ENCODE measurements around the gene ATF2.
A peak's percentile ranks its signal among the peaks of the same experiment; 100 is the strongest.
"Not testable (repeated sequence)": the region's sequence is repeated elsewhere in the genome, so short reads cannot be mapped to it uniquely, and the experiment has no call there.

The ATF2 gene

DNA sequence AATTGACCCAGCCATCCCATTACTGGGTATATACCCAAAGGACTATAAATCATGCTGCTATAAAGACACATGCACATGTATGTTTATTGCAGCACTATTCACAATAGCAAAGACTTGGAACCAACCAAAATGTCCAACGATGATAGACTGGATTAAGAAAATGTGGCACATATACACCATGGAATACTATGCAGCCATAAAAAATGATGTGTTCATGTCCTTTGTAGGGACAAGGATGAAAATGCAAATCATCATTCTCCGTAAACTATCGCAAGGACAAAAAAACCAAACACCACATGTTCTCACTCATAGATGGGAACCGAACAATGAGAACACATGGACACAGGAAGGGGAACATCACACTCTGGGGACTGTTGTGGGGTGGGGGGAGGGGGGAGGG lies 83.9 kb downstream of the ATF2 start:
- DNase-seq (ENCODE audit: low read depth): not testable (repeated sequence)

DNA sequence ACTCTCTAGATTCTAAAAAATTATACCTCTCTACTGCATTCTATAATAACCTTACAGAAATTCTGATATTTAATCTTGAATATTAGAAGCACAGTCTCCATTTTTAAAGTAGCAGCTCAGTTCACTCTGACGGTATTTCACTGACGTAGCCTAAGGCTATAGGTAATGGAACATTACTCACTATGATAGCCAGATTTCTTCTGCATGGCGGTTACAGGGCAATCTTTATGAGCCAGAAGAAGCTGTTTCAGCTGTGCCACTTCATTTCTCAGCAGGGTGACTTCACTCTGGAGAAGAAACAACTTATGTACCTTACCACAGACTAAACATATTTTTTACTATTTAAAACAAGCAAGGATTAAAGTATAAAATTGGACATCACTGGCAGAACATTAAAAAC lies 87.5 kb downstream of the ATF2 start:
- no peak for DNase-seq (ENCODE audit: low read depth)

DNA sequence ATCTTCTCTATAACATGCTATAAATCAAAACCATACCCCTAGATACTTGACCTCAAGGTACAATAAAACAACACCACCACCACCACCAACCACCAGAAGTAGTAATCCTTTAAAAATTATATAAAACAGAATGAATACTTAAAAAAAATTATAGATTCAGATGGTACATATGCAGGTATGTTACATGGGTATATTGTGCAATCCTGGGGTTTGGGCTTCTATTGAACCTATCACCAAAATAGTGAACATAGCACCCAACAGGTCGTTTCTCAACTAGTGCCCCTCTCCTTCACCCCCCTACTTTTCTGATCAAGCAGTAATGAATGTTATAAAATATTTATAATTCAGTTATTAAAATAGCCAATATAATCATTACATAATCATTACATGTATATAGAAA lies 91.7 kb downstream of the ATF2 start:
- no peak for DNase-seq (ENCODE audit: low read depth)

DNA sequence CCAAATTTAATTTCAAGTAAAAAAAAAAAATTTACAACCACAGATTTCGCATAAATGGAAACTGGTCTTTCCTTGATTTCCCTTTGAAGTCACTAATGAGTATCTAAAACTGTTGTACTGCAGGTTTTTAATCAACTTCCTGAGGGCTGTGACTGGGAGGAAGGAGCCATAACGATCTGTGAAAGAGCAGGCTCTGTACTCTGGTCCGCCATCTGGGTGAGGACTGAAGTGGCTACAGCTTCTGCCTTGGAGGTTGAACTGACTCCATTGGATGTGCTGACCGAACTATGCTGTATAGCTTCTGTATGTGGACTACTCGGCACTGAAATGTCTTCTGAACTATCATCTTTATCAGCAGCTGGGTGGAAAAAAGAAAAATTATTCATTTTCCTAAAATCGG lies 93.5 kb downstream of the ATF2 start:
- DNase-seq (ENCODE audit: low read depth): no peak

DNA sequence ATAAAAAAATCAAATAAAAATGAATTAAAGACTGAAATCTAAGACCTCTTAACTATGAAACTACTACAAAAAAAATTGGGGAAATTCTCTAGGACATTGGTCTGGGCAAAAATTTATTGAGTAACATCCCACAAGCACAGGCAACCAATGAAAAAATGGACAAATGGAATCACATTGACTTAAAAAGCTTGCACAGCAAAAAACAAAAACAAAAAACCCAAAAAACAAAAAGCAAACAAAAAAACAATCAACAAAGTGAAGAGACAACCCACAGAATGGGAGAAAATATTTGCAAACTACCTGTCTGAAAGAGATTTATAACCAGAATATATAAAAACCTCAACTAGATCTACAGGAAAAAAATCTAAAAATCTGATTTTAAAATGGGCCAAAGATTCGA lies 99.5 kb downstream of the ATF2 start:
- DNase-seq (ENCODE audit: low read depth): no peak

DNA sequence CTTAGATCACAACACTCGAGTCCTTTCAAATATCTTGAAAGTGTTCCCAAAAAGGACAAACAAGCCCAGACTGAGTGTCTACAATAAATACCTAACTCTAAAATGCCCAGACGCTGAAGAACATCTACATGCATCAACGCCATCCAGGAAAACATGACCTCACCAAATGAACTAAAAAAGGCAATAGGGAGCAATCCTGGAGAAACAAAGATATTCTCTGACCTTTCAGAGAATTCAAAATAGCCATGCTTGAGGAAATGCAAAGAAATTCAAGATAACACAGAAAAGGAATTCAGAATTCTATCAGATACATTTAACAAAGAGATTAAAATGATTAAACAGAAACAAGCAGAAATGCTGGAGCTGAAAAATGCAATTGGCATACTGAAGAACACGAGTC lies 101.6 kb downstream of the ATF2 start:
- DNase-seq (ENCODE audit: low read depth): no peak

DNA sequence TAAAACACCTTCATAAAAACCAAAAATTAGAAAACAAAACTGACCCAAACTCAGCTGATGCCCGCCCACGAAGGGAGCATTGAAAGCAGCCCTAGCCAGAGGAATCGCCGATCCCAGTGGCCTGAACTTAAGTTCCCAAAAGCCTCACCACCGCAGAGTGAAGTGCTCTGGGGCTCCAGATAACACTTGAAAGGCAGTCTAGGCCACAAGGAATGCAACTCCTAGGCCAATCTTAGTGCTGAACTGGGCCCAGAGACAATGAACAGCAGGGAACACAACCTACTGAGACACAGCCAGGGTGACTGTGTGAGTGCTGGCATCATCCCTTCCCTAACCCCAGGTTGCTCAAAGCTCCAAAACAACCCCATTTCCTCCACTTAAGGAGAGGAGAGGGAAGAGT lies 103.2 kb downstream of the ATF2 start:
- DNase-seq (ENCODE audit: low read depth): no peak

DNA sequence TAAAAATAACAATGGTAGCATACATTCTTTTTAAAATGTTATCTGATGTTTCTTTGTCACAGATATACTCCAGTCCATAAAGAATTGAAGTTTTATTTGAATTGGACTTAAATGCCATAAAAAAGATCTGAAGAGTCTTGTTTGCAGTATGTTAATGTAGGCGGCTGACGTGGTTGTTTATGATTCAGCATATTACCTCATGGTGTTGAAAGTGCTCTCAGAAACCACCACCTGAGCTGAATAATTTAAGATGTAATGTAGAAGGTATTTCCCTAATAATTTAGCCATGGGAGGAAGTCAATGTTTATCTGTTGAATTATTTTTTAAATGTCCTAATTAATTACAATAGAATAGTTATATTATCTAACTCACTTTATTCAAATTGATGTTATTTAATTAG lies 104.3 kb downstream of the ATF2 start:
- no peak for DNase-seq (ENCODE audit: low read depth)

DNA sequence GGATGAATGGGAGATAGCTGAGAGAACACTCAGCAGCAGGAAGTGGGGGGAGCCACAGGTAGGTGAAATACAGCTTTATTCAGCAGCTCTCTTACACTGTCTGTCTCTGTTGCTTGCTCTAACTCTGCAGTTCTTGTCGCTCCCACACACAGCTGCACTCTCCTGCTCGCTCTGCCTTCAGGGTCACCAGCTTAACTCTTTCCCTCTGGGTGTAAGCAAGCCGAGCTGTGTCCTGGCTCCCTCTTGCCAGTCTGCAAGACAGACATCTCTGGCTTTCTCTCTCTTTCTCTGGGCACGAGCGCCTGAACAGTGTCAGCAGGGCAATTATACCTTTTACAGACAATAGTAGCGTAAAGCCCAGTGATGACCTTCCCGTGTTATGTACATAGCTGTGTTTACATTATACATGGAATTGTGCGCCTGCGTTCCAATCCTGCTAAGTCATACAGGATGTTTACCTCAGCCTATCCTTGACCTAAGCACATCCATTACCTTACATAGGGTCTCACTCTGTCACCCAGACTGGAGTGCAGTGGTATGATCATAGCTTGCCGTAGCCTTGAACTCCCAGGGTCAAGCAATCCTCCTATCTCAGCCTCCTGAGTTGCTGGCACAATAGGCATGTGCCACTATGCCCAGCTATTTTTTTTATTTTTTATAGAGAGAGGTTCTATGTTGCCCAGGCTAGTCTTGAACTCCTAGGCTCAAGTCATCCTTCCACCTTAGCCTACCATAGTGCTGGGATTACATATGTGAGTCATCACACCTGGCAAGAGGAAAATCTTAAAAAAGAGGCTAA lies 105.0 kb downstream of the ATF2 start:
- DNase-seq (ENCODE audit: low read depth): no peak

DNA sequence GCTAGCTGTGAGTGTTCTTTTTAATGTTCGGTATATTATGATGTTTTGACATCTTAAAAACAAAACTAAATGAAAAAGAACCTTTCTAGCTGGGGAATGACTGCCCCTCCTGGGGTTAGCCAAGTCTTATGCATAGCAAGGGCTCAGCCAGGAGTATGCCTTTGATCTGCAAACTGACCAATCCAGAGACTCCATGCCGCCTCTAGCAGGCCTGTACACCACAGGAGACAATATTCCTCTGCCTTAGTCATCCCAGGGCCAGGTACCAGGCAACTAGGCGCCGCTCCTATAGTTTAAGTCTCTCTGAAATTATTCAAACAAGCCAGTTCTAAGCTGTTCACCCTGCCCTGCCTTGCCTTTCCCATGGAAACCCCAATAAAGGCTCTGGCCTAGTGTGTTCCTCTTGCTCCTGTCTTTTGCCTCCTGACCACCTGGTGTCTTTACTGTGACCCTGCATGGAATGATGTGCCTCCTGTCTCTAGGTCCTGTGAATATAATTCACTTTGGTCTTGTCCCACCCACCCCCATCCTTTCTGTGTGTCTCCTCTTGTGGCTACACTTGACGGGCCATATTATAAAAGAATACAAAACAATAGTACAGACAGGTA lies 110.8 kb downstream of the ATF2 start:
- no peak for DNase-seq (ENCODE audit: low read depth)

DNA sequence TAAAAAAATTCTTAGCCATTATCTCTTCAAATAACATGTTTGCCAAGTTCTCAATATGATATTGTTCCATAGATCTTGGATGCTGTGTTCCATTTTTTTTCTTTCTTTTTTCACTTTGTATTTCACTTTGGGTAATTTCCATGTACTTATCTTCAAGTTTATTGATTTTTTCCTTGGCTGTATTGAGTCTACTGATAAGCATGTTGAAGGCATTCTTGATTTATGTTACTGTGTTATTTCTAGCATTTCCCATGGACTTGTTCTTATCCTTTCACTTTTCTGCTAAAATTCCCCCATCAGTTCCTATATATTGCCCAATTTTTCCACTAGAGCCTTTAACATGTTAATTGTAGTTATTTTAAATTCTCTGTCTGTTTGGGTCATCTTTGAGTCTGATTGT lies 112.0 kb downstream of the ATF2 start:
- no peak for DNase-seq (ENCODE audit: low read depth)

DNA sequence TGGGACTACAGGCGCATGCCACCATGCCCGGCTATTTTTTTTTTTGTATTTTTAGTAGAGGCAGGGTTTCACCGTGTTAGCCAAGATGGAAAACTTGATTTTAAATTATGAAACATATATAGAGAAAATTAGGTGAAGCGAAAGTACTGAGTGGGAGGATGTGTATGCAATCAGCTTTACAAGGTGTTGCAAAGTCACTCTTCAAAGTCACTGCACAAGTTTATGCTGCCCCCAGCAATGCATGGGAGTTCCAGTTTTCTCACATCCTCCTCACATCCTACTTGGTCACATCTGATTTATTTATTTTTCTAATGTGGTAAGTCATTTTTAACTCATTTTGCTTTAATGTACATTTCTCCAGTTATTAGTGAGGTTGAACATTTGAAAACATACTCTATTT lies 113.7 kb downstream of the ATF2 start:
- DNase-seq (ENCODE audit: low read depth): no peak

DNA sequence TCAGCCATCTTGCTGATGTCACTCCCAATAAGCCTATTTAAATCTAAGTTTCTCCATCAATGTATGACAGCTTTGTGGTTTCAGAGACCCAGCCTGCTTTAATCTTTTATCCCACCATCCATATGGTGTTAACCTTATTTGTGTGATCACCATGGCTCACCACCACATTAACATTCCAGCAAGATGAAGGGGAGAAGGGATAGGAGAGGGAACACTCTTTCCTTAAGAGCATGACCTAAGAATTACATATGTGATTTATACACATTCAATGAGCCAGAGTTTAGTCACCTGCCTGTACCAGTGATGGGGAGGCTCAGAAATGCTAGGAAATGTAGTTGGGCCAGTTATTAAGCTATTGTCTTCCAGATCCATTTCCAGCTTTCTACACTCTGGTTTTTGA lies 118.3 kb downstream of the ATF2 start:
- DNase-seq (ENCODE audit: low read depth): no peak

DNA sequence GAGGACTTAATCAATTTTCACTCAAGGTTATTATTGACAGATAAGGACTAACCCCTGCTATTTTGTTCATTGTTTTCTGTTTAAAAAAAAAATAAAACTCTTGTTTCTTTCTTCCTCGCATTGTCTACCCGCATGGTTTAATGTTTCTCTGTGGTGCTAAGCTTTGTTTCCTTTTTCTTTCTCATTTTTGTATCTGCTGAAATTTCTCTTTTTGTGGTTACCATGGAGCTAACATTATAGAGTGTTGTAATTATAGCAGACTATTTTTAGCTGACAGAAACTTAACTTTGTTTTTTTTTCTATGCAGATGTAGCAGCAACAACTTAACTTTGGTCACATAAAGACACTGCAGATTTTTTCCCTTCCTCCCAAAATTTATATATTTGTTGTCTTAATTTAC lies 119.7 kb downstream of the ATF2 start:
- DNase-seq (ENCODE audit: low read depth): no peak

DNA sequence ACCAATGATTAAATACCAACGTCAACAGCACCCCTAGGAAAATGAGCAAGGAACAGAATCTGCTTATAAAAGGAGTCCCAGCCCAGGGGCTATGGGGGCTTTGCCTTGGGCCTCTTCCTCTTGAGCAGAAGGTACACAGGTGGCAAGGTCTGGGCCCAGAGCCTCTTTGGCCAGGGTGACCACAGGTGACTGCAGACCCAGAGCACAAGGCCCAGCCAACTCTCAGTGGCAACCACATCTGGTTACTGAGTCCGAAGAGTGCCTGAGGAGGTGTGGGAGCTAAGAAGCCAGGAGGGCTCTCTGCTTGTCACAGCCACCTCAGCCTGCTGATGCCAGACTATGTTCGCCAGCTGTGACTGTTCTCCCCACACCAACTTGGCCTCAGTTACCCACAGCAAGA lies 128.5 kb downstream of the ATF2 start:
- DNase-seq (ENCODE audit: low read depth): no peak

DNA sequence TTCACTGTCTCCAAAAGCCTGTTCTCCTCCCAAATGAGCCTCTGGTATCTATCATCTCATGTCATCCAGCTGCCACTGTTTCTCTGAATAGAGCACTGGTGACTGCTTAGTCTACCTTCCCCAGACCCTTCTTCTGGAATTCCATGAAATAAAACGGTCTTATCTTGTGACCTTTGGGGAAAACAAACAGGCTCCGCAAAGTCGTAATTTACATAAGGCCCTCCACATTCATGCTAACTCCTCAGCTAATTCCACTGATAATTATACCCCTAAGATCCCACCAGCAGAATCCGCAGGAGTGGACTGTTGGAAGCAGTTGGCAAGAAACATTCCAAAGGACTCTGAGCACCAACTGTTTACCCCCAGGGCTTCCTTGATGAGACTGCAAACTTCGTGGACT lies 129.0 kb downstream of the ATF2 start:
- DNase-seq (ENCODE audit: low read depth): no peak

DNA sequence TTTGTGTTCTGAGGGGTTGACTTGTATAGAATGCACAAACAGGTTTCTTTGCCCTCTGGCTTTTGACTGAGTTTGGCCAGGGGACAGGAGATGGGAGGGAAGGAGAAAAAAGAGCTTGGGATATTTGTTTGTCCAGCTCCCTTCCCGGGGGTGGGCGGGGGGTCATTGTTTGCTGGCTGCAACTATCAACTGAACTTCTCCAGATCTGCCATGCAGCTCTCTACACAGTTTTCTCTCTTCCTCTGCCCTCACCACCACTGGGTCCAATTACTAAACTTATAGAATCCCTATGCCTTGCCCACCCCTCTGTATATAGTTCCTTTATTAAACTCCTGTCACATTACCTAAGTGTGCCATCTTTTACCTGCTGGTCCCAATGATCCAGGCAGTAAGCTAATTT lies 130.1 kb downstream of the ATF2 start:
- DNase-seq (ENCODE audit: low read depth): no peak

DNA sequence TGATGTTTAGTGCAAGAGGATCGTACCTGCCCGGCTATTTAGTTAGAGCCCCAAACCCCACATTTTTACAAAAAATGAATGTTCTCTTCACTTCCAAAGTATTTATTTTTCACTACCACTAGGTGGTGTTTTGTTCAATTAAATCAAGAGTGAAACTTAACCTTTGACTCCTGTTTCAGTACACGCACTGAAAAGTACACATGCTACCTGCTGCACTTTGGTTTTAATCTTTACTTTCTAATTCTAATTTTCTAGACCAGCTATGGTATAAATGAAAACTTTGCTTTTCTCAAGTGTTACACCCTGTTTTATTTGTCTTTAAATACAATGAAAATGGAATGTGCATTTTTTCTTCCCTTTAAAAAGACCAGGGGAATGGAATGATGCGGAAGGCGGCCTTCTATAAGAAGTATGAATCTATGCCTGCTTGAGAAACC lies 131.4 kb downstream of the ATF2 start:
- DNase-seq (ENCODE audit: low read depth): no peak

DNA sequence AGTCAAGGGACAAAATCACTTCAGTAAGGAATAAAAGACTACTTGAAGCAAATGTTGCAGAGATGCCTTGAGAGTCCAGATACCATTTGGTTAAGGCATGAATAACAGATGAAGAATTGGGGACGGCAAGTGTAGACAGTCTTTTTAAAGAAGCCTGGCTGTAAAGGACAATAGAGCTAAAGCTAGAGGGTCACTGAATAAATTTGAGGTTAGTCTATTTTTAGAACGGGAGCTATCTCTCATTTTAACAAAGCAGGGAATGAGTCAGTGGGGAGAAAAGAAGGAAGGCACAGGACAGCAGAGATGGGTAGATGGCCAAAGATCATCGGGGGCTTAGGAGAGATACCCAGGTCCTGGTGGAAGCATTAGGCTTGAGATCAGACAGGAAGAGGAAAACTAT lies 132.2 kb downstream of the ATF2 start:
- DNase-seq (ENCODE audit: low read depth): no peak

DNA sequence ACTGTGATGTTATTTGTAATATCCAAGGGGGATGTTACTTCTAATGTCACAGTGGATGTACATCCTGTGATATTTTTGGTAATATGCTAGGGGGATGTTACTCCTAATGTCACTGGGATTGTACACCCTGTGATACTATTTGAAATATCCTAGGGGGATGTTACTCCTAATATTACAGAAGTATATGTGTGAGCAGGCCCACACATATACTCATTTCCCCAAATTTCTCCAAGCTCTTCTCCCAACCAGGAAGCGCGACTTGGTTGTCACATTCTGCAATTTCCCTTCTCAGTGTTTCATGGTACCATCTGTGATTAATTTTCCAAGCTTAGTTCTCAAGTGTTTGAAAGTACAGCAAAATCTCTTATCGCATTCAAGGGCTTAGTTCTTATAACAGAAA lies 133.3 kb downstream of the ATF2 start:
- no peak for DNase-seq (ENCODE audit: low read depth)

DNA sequence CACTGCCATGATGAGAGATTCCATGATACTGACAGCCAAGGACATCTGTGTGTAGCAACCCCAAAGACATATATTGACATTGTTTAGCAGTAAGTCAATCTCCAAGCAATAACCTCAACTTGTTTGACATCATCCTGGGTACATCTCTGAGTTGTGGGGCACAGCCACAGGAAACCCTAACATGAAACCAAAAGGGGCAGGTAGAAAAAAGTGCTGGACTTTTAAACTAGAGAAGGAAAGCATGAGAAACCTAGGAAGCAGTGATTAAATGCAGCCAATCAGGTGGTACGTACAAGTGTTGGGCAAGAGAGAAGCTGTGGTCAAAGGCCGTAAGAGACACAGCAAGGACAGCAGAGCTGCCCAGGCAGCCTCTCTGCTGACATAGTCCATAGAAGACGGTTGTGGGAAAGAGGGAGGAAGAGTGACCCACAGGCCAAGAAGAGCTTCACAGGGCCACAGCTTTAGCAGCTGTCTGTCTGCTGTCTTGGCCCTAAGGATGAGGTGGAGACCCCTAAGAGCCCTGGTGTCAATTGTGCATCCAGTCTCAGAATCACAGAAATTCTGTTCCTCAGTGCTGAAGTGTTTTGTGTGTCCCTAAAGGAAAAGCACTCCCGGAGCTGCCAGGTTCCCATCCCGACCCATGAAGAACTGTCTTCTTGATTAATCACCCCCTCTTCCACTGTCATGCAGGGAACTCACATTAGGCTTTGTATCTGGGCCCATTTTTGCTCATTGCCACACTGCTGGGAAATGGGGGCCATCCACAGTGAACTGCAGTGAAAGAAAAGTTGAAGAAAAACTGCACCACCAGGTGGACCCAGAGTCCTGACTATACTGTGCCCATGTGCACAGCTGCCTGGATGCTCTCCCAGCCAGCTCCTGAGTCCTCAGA lies 137.4 kb downstream of the ATF2 start:
- DNase-seq (ENCODE audit: low read depth): peak; percentile 24

DNA sequence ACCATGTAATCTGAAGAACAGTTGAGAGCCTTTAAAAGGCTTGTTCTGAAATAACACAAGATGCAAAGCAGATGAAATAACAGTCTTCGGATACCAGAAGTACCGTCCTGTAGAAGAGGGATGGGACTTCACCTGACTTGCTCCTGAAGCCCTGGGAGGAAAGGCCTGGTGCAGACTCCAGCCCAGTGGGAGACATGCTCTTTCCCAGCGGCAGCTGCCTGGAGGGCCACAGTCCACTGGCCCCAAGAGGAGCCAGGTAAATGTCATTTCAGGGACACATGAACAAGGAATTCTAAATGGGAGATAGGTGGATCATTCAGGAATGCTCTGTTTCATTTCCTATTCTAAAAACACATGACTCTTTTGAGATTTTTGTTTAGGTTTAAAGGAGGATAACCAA lies 140.2 kb downstream of the ATF2 start:
- no peak for DNase-seq (ENCODE audit: low read depth)

DNA sequence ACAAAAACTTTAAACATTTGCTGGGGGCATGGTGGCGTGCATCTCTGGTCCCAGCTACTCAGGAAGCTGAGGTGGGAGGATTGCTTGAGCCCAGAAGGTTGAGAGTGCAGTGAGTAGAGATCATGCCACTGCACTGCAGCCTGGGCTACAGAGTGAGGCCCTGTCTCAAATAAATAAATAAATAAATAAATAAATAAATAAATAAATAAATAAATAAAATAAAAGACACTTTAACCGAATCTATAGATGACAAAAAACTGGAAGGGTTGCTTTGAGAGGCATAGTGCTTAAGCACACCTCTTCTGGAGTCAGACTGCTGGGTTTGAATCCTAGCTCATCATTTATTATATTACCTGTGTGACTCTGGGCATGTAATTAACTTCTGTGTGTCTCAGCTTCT lies 141.6 kb downstream of the ATF2 start:
- DNase-seq (ENCODE audit: low read depth): no peak
